Caco-2 (cell line): ENCODE results near the gene HADHB. TPM values are rescaled to one million over a fixed set of nuclear protein-coding genes. Genes with fewer than 3 reads are reported as not detected.

Experiments used
- BruUV-seq: library from RNA; stranded (reverse); fragments of 400-500 nt; replicated peaks from 2 replicates; lab custom pipeline; 2021; lab: Mats Ljungman, UMichigan
- CTCF ChIA-PET: fragments of 300-600 bp; sonication (Branson Sonifier 250); formaldehyde crosslinking; loops from one replicate; lab custom pipeline; 2022; ENCODE audit warnings: antibody characterized with exemption; lab: Charles Lee
- POLR2A ChIA-PET: fragments of 300-600 bp; sonication (Branson Sonifier 250); formaldehyde crosslinking; loops from one replicate; lab custom pipeline; 2022; ENCODE audit warnings: antibody characterized with exemption; lab: Charles Lee
- DNase-seq, 2 experiments: peaks; one replicate each; pipeline versions ENCODE4 v3.0.0 to v3.0.0-alpha.2; 2020 to 2022
- H3K27me3 ChIP-seq: replicated peaks from 2 replicates; pipeline ENCODE4 v1.6.0; 2011; ENCODE audit warnings: low read length; ENCODE audit not compliant: control insufficient read depth, insufficient read depth
- H3K36me3 ChIP-seq: 2 replicates; pipeline ENCODE4 v1.5.1; 2011; ENCODE audit warnings: low read length; ENCODE audit not compliant: control insufficient read depth, insufficient read depth
- H3K4me1 ChIP-seq: fragments of 250-450 bp; sonication (Bioruptor Pico); 2 replicates; pipeline ENCODE4 v1.5.1; 2020; ENCODE audit warnings: mild to moderate bottlenecking
- H3K4me3 ChIP-seq: 2 replicates; pipeline ENCODE4 v1.5.1; 2011; ENCODE audit warnings: low read depth, mild to moderate bottlenecking, control low read depth, low read length
- H3K9me3 ChIP-seq: fragments of 250-450 bp; sonication (Bioruptor Pico); 2 replicates; pipeline ENCODE4 v1.5.1; 2020; ENCODE audit warnings: mild to moderate bottlenecking, moderate library complexity
- H3K27ac Mint-ChIP-seq: one replicate; pipeline ENCODE4 v1.8.0; 2022; ENCODE audit warnings: mixed read lengths; ENCODE audit not compliant: unreplicated experiment
- H3K27me3 Mint-ChIP-seq: one replicate; pipeline ENCODE4 v1.8.0; 2022; ENCODE audit warnings: mixed read lengths; ENCODE audit not compliant: insufficient read depth, unreplicated experiment
- H3K36me3 Mint-ChIP-seq: one replicate; pipeline ENCODE4 v1.8.0; 2022; ENCODE audit warnings: mild to moderate bottlenecking, mixed read lengths; ENCODE audit not compliant: insufficient read depth, unreplicated experiment
- H3K4me1 Mint-ChIP-seq: one replicate; pipeline ENCODE4 v1.8.0; 2022; ENCODE audit warnings: low read depth, mixed read lengths; ENCODE audit not compliant: unreplicated experiment
- H3K4me3 Mint-ChIP-seq: one replicate; pipeline ENCODE4 v1.8.0; 2022; ENCODE audit warnings: mild to moderate bottlenecking, moderate library complexity, mixed read lengths; ENCODE audit not compliant: unreplicated experiment
- H3K9me3 Mint-ChIP-seq: one replicate; pipeline ENCODE4 v1.8.0; 2022; ENCODE audit warnings: mixed read lengths; ENCODE audit not compliant: unreplicated experiment
- intact Hi-C: fragments of 100-400 bp; cut with micrococcal nuclease; formaldehyde crosslinking; loops from one replicate; pipeline ENCODE4 v1.10.0; 2022; ENCODE audit not compliant: unreplicated experiment
- total RNA-seq: library from RNA; stranded (reverse); gene quantifications from 2 replicates; pipeline ENCODE4 v1.2.3, GENCODE V29; 2022
- TF ChIP-seq, protein P1 (sequence below), 2 experiments: fragments of 200-600 bp in 1 of 2; IDR thresholded peaks; 1 replicate in 1 of 2; 2 replicates in 1 of 2; pipeline versions ENCODE4 v1.5.1 to v1.8.0; 2011 to 2022; ENCODE audit warnings: antibody characterized with exemption in 1 of 2, control low read depth in 1 of 2, inconsistent platforms in 1 of 2, low read depth in 1 of 2, low read length in 1 of 2, mild to moderate bottlenecking in 1 of 2, moderate library complexity in 1 of 2; ENCODE audit not compliant: insufficient read depth in 1 of 2, severe bottlenecking in 1 of 2, unreplicated experiment in 1 of 2

HADHB gene
- total RNA-seq, 1 experiment from 2014 or later, result 93.2 TPM

GRCh38 chr2:26203906-26204305 is 40.8 kb upstream of the HADHB start:
- H3K36me3 Mint-ChIP-seq, result peaks cover 44% of the 10 kb centered on the region
- no peaks in the 10 kb centered on the region for H3K4me1 Mint-ChIP-seq
- TF ChIP-seq, protein P1, sequence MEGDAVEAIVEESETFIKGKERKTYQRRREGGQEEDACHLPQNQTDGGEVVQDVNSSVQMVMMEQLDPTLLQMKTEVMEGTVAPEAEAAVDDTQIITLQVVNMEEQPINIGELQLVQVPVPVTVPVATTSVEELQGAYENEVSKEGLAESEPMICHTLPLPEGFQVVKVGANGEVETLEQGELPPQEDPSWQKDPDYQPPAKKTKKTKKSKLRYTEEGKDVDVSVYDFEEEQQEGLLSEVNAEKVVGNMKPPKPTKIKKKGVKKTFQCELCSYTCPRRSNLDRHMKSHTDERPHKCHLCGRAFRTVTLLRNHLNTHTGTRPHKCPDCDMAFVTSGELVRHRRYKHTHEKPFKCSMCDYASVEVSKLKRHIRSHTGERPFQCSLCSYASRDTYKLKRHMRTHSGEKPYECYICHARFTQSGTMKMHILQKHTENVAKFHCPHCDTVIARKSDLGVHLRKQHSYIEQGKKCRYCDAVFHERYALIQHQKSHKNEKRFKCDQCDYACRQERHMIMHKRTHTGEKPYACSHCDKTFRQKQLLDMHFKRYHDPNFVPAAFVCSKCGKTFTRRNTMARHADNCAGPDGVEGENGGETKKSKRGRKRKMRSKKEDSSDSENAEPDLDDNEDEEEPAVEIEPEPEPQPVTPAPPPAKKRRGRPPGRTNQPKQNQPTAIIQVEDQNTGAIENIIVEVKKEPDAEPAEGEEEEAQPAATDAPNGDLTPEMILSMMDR (IDR thresholded peaks at IDR 0.05; ENCODE audit: insufficient read depth in 1 of 2, low read depth in 1 of 2, low read length in 1 of 2, severe bottlenecking in 1 of 2, unreplicated experiment in 1 of 2), result no peak
- no TSS peak for BruUV-seq
- POLR2A ChIA-PET, result no interaction called here
- no peak overlapping the region for H3K4me3 Mint-ChIP-seq
- H3K9me3 Mint-ChIP-seq, result no peaks in the 10 kb centered on the region
- intact Hi-C loops, result no loop called here
- no peaks in the 10 kb centered on the region for H3K4me1 ChIP-seq
- H3K36me3 ChIP-seq, result peaks cover 3% of the 10 kb centered on the region
- H3K4me3 ChIP-seq, result no peak overlapping the region
- no peaks in the 10 kb centered on the region for H3K9me3 ChIP-seq
- no peak for DNase-seq
- H3K27me3 Mint-ChIP-seq, result no peaks in the 10 kb centered on the region
- H3K27ac Mint-ChIP-seq, result no peak overlapping the region
- CTCF ChIA-PET, result no interaction called here
- H3K27me3 ChIP-seq, result no peaks in the 10 kb centered on the region

DNA sequence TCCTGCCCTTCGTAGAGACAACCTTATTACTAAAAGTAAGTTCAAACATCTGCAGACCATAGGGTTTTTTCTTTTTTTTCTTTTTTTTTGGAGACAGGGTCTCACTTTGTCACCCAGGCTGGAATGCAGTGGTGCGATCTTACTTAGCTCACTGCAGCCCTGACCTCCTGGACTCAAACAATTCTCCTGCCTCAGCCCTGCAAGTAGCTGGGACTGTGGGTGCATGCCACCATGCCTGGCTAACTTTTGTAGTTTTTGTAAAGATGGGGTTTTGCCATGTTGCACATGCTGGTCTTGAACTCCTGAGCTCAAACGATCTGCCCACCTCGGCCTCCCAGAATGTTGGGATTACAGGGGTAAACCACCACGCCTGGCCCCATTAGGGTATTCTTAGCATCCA is 32.7 kb upstream of the HADHB start:
- Histone ChIP-seq H3K27me3 (no peaks in the 10 kb centered on the region), H3K4me3 (no peak overlapping the region), H3K36me3 (peaks cover 1% of the 10 kb centered on the region; the same call in 1 of the 2 replicates), H3K9me3 (no peaks in the 10 kb centered on the region), H3K4me1 (no peaks in the 10 kb centered on the region)
- POLR2A ChIA-PET, result no interaction called here
- Mint-ChIP-seq H3K4me3 (no peak overlapping the region), H3K9me3 (no peaks in the 10 kb centered on the region), H3K27me3 (no peaks in the 10 kb centered on the region), H3K4me1 (no peaks in the 10 kb centered on the region), H3K27ac (no peak overlapping the region), H3K36me3 (peaks cover 43% of the 10 kb centered on the region)
- no peak for DNase-seq
- BruUV-seq, result no TSS peak
- TF ChIP-seq, protein P1 (IDR thresholded peaks at IDR 0.05; ENCODE audit: insufficient read depth in 1 of 2, low read depth in 1 of 2, low read length in 1 of 2, severe bottlenecking in 1 of 2, unreplicated experiment in 1 of 2), result no peak
- CTCF ChIA-PET, result no interaction called here
- intact Hi-C loops, result no loop called here

GRCh38 chr2:26214759-26215158 is 30.0 kb upstream of the HADHB start:
- no TSS peak for BruUV-seq
- Mint-ChIP-seq H3K36me3 (peaks cover 55% of the 10 kb centered on the region), H3K27ac (no peak overlapping the region), H3K9me3 (no peaks in the 10 kb centered on the region), H3K4me3 (no peak overlapping the region), H3K27me3 (no peaks in the 10 kb centered on the region), H3K4me1 (no peaks in the 10 kb centered on the region)
- TF ChIP-seq, protein P1 (IDR thresholded peaks at IDR 0.05; ENCODE audit: insufficient read depth in 1 of 2, low read depth in 1 of 2, low read length in 1 of 2, severe bottlenecking in 1 of 2, unreplicated experiment in 1 of 2), result no peak
- no peak for DNase-seq
- intact Hi-C loops, result no loop called here
- CTCF ChIA-PET, result no interaction called here
- H3K4me3 ChIP-seq, result no peak overlapping the region
- POLR2A ChIA-PET, result no interaction called here
- H3K36me3 ChIP-seq, result peaks cover 1% of the 10 kb centered on the region; the same call in 1 of the 2 replicates
- no peaks in the 10 kb centered on the region for H3K4me1 ChIP-seq
- no peaks in the 10 kb centered on the region for H3K9me3 ChIP-seq
- H3K27me3 ChIP-seq, result no peaks in the 10 kb centered on the region
